GM19397 (cell line): ENCODE results near the gene CREBBP.
A peak's percentile ranks its signal among the peaks of the same experiment; 100 is the strongest.
"Not testable (repeated sequence)": the region's sequence is repeated elsewhere in the genome, so short reads cannot be mapped to it uniquely, and the experiment has no call there.

ENCODE experiments used
- ATAC-seq: cut with Tn5 transposase; IDR thresholded peaks from one replicate; pipeline ENCODE4 v1.9.1; 2021; ENCODE audit warnings: mild to moderate bottlenecking, moderate library complexity; ENCODE audit not compliant: unreplicated experiment

CREBBP gene

GRCh38 chr16:3717235-3718018 lies 163.1 kb downstream of the CREBBP start, which contains the start of gene TRAP1:
Gene TRAP1, minus strand, starts transcription at chr16:3717524. Its CDS starts 16 bp downstream, at chr16:3717508.
- peak; percentile 89 for ATAC-seq

- ATAC-seq: no peak
Observed at GRCh38 chr16:3716831-3717234, 163.7 kb downstream of the CREBBP start.

GRCh38 chr16:3715430-3715829 lies 165.1 kb downstream of the CREBBP start:
- ATAC-seq: no peak

- not testable (repeated sequence) for ATAC-seq
Observed at GRCh38 chr16:3714378-3714777, 166.1 kb downstream of the CREBBP start.

- no peak for ATAC-seq
Observed at GRCh38 chr16:3713587-3714242, 166.8 kb downstream of the CREBBP start.

- ATAC-seq: no peak
Observed at GRCh38 chr16:3712861-3713372, 167.6 kb downstream of the CREBBP start.

GRCh38 chr16:3706253-3707012 lies 174.1 kb downstream of the CREBBP start:
- no peak for ATAC-seq

GRCh38 chr16:3702082-3702481 lies 178.4 kb downstream of the CREBBP start:
- no peak for ATAC-seq

GRCh38 chr16:3701531-3701930 lies 179.0 kb downstream of the CREBBP start:
- no peak for ATAC-seq

- ATAC-seq: no peak
Observed at GRCh38 chr16:3698941-3699340, 181.6 kb downstream of the CREBBP start.

GRCh38 chr16:3696425-3697218 lies 183.9 kb downstream of the CREBBP start:
- no peak for ATAC-seq

GRCh38 chr16:3695610-3696369 lies 184.7 kb downstream of the CREBBP start:
- ATAC-seq: no peak

GRCh38 chr16:3694051-3694450 lies 186.5 kb downstream of the CREBBP start:
- ATAC-seq: no peak

GRCh38 chr16:3691761-3692160 lies 188.8 kb downstream of the CREBBP start:
- no peak for ATAC-seq

- no peak for ATAC-seq
Observed at GRCh38 chr16:3690980-3691720, 189.4 kb downstream of the CREBBP start.

- peak; percentile 64 for ATAC-seq
Observed at GRCh38 chr16:3690470-3690928, 190.0 kb downstream of the CREBBP start.

- ATAC-seq: no peak
Observed at GRCh38 chr16:3689731-3690130, 190.8 kb downstream of the CREBBP start.

- ATAC-seq: no peak
Observed at GRCh38 chr16:3687792-3688191, 192.7 kb downstream of the CREBBP start.

- no peak for ATAC-seq
Observed at GRCh38 chr16:3687021-3687420, 193.5 kb downstream of the CREBBP start.
